Hepatocyte (in vitro differentiated cells): ENCODE results near the gene DSTN.

ENCODE experiments used
- EZH2 ChIP-seq: fragments of 200-600 bp; sonication (generic); IDR thresholded peaks from 2 replicates; pipeline ENCODE4 v1.6.1; 2016; ENCODE audit warnings: antibody characterized with exemption, mild to moderate bottlenecking, borderline replicate concordance
- EZH2phosphoT487 ChIP-seq: fragments of 200-600 bp; sonication (generic); IDR thresholded peaks from one replicate; pipeline ENCODE4 v1.6.1; 2018; ENCODE audit warnings: antibody characterized with exemption, mild to moderate bottlenecking, low read depth, moderate library complexity; ENCODE audit not compliant: unreplicated experiment, severe bottlenecking
- TF ChIP-seq, protein P1 (sequence below): fragments of 200-600 bp; sonication (generic); IDR thresholded peaks from 2 replicates; pipeline ENCODE4 v1.5.1; 2016; ENCODE audit warnings: antibody characterized with exemption, mild to moderate bottlenecking; ENCODE audit not compliant: poor library complexity

DNA sequence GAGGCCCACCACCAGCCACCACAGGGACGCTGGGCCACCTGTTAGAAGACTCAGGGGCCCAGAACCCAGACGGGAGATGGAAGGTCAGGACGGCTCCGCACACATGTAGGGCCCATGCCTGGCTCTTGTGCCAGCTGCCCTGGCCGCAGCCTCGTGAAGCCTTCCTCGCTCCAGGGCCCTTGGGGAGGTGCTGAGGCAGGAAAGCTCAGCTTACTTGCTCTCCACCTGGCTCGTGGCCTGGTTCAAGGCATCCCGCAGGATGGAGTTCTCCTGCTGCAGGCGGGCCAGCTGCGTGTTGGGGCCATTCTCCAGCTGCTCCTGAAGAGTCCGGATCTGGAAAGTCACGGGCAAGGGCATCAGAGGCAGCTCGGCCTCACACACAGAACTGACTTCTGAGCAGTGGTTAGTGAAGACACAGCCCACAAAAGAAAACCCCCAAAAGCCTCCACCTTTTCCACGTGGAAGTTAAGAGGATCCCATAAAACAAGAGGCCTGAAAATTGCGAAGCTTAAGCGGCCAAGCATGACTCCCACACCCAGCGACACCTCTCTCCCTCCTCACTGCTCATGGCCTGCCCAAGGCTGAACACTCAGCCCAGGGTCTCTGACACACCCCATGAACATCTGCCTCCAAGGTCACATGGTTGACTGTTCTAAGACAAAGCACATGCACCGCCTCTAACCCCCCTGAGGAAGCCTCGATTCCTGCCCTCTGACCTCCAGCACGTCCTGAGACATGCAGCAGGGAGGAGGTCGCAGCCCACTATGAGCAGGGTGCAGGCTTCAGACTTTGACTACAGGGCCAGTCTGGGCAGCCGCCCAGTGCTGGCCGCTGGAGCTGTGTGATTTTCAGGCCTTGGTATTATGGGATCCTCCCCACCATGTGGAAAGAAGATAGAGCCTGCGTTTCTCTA lies 65.7 kb downstream of the DSTN start:
- TF ChIP-seq, protein P1, sequence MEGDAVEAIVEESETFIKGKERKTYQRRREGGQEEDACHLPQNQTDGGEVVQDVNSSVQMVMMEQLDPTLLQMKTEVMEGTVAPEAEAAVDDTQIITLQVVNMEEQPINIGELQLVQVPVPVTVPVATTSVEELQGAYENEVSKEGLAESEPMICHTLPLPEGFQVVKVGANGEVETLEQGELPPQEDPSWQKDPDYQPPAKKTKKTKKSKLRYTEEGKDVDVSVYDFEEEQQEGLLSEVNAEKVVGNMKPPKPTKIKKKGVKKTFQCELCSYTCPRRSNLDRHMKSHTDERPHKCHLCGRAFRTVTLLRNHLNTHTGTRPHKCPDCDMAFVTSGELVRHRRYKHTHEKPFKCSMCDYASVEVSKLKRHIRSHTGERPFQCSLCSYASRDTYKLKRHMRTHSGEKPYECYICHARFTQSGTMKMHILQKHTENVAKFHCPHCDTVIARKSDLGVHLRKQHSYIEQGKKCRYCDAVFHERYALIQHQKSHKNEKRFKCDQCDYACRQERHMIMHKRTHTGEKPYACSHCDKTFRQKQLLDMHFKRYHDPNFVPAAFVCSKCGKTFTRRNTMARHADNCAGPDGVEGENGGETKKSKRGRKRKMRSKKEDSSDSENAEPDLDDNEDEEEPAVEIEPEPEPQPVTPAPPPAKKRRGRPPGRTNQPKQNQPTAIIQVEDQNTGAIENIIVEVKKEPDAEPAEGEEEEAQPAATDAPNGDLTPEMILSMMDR: no peak
- TF ChIP-seq EZH2phosphoT487 (no peak), EZH2 (no peak)
